HepG2 (cell line): ENCODE results near the gene MAD2L2. TPM values are rescaled to one million over a fixed set of nuclear protein-coding genes. Genes with fewer than 3 reads are reported as not detected.

Experiments
- CBX5 ChIP-seq: sonication (generic); formaldehyde crosslinking; IDR thresholded peaks from 2 replicates; pipeline ENCODE4 v1.4.0; 2020; ENCODE audit warnings: missing genetic modification reagents, borderline replicate concordance
- HOXD1 ChIP-seq: sonication (generic); formaldehyde crosslinking; IDR thresholded peaks from 2 replicates; pipeline ENCODE4 v1.5.0; 2020; ENCODE audit warnings: missing genetic modification reagents
- KLF15 ChIP-seq: sonication (generic); formaldehyde crosslinking; IDR thresholded peaks from 2 replicates; pipeline ENCODE4 v1.8.1; 2023; ENCODE audit warnings: borderline replicate concordance, mild to moderate bottlenecking, inconsistent platforms, missing genetic modification reagents, mixed read lengths
- LCORL ChIP-seq, 2 experiments: fragments of 450-650 bp in 1 of 2; sonication (generic) in 1 of 2; formaldehyde crosslinking in 1 of 2; IDR thresholded peaks; 2 replicates each; pipeline versions ENCODE4 v1.5.0 to v1.6.1; 2017 to 2020; ENCODE audit warnings: antibody characterized with exemption in 1 of 2, missing genetic modification reagents in 1 of 2
- ZNF24 ChIP-seq: fragments of 450-650 bp; IDR thresholded peaks from 2 replicates; pipeline ENCODE4 v1.6.1; 2017; ENCODE audit warnings: antibody characterized with exemption, mild to moderate bottlenecking
- ZNF670 ChIP-seq: sonication (generic); formaldehyde crosslinking; IDR thresholded peaks from 2 replicates; pipeline ENCODE4 v1.8.0; 2022; ENCODE audit warnings: mild to moderate bottlenecking, missing genetic modification reagents, borderline replicate concordance
- polyA plus RNA-seq, 8 experiments: library from polyadenylated mRNA; depleted of rRNA in 3 of 8; stranded (reverse) in 7 of 8; unstranded in 1 of 8; fragments of >200 nt; fragmentation: Illumina TruSeq in 4 of 8; extraction: Trizol in 4 of 8; gene quantifications; 2 replicates each; pipeline versions ENCODE4 v1.2.1 to v1.2.3, GENCODE V29; 2011 to 2016; ENCODE audit warnings: low read depth in 4 of 8, missing spikeins in 1 of 8, mixed read lengths in 1 of 8; ENCODE audit not compliant: insufficient read depth in 1 of 8
- total RNA-seq, 5 experiments: library from RNA; depleted of rRNA; stranded (reverse); fragments of >200 nt; fragmentation: Illumina TruSeq; extraction: Trizol; gene quantifications; 2 replicates each; pipeline ENCODE4 v1.2.3, GENCODE V29; 2016; ENCODE audit warnings: low read depth in 1 of 5
- TF ChIP-seq, protein P1 (sequence below): sonication (generic); formaldehyde crosslinking; IDR thresholded peaks from 2 replicates; pipeline ENCODE4 v1.9.0; 2021; ENCODE audit warnings: mild to moderate bottlenecking, missing genetic modification reagents
- TF ChIP-seq, protein P2 (sequence below): sonication (generic); formaldehyde crosslinking; IDR thresholded peaks from 2 replicates; pipeline ENCODE4 v1.4.0; 2020; ENCODE audit warnings: missing genetic modification reagents, borderline replicate concordance
- TF ChIP-seq, protein P3 (sequence below): sonication (generic); formaldehyde crosslinking; IDR thresholded peaks from 2 replicates; pipeline ENCODE4 v1.5.0; 2020; ENCODE audit warnings: mild to moderate bottlenecking, missing genetic modification reagents, borderline replicate concordance

MAD2L2 gene
- total and polyA plus RNA-seq, 2 of the 13 experiments (the other 11 are each of a cell fraction or from before 2014, with no cell fraction given) = 51.8 to 53.8 TPM

DNA sequence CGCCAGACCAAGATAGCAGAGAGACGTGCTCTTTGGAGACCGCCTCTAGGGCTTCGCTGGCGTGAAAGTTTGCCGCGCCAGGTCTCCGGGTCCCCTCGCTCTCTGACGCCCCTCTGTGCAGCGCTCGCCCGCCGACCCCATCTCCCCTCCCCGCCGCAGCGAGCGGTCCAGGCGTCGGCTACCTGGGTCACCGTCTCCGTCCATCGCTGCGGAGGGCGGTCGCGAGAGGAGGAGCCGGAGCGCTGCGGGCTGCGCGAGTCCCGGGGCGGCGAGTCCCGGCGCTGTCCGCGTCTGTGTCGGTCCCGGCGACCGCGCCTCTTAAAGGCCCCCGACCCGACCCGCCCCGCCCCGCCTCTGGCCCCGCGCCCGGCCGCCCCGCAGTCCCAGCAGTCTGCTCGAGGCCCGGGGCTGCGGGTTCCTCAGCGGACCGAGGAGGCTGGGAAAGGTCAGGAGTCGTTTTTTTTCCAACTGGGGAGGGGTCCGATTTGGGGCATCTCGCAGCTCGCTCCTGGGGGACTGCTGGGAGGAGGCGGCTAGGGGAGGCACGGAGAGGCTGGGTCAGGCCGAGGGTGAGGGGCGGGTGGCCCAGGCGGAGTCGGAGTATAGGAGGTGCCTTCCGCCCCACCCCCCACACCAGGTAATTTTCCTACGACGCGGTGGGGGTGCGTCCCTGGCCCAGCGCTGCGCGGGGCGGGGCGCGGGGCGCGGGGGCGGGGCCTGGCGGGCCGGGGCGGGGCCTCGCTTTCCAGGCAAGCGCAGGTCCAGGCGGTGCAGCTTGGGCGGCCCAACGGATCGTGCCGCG is 26.6 kb downstream of the MAD2L2 start, which contains the start of the genes FBXO2 and FBXO44 (continued):
- TF ChIP-seq ZNF670 (CRISPR knock-in tag) (no peak), KLF15 (CRISPR knock-in tag) (no peak), HOXD1 (CRISPR knock-in tag) (no peak), CBX5 (CRISPR knock-in tag) (no peak), LCORL (IDR thresholded peaks at IDR 0.05) (no peak), LCORL (CRISPR knock-in tag; IDR thresholded peaks at IDR 0.05) (no peak), ZNF24 (no peak)
- TF ChIP-seq, protein P1, sequence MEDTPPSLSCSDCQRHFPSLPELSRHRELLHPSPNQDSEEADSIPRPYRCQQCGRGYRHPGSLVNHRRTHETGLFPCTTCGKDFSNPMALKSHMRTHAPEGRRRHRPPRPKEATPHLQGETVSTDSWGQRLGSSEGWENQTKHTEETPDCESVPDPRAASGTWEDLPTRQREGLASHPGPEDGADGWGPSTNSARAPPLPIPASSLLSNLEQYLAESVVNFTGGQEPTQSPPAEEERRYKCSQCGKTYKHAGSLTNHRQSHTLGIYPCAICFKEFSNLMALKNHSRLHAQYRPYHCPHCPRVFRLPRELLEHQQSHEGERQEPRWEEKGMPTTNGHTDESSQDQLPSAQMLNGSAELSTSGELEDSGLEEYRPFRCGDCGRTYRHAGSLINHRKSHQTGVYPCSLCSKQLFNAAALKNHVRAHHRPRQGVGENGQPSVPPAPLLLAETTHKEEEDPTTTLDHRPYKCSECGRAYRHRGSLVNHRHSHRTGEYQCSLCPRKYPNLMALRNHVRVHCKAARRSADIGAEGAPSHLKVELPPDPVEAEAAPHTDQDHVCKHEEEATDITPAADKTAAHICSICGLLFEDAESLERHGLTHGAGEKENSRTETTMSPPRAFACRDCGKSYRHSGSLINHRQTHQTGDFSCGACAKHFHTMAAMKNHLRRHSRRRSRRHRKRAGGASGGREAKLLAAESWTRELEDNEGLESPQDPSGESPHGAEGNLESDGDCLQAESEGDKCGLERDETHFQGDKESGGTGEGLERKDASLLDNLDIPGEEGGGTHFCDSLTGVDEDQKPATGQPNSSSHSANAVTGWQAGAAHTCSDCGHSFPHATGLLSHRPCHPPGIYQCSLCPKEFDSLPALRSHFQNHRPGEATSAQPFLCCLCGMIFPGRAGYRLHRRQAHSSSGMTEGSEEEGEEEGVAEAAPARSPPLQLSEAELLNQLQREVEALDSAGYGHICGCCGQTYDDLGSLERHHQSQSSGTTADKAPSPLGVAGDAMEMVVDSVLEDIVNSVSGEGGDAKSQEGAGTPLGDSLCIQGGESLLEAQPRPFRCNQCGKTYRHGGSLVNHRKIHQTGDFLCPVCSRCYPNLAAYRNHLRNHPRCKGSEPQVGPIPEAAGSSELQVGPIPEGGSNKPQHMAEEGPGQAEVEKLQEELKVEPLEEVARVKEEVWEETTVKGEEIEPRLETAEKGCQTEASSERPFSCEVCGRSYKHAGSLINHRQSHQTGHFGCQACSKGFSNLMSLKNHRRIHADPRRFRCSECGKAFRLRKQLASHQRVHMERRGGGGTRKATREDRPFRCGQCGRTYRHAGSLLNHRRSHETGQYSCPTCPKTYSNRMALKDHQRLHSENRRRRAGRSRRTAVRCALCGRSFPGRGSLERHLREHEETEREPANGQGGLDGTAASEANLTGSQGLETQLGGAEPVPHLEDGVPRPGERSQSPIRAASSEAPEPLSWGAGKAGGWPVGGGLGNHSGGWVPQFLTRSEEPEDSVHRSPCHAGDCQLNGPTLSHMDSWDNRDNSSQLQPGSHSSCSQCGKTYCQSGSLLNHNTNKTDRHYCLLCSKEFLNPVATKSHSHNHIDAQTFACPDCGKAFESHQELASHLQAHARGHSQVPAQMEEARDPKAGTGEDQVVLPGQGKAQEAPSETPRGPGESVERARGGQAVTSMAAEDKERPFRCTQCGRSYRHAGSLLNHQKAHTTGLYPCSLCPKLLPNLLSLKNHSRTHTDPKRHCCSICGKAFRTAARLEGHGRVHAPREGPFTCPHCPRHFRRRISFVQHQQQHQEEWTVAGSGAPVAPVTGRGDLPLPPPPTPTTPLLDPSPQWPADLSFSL (CRISPR knock-in tag) = no peak; the same call in 1 of the 2 replicates
- TF ChIP-seq, protein P2, sequence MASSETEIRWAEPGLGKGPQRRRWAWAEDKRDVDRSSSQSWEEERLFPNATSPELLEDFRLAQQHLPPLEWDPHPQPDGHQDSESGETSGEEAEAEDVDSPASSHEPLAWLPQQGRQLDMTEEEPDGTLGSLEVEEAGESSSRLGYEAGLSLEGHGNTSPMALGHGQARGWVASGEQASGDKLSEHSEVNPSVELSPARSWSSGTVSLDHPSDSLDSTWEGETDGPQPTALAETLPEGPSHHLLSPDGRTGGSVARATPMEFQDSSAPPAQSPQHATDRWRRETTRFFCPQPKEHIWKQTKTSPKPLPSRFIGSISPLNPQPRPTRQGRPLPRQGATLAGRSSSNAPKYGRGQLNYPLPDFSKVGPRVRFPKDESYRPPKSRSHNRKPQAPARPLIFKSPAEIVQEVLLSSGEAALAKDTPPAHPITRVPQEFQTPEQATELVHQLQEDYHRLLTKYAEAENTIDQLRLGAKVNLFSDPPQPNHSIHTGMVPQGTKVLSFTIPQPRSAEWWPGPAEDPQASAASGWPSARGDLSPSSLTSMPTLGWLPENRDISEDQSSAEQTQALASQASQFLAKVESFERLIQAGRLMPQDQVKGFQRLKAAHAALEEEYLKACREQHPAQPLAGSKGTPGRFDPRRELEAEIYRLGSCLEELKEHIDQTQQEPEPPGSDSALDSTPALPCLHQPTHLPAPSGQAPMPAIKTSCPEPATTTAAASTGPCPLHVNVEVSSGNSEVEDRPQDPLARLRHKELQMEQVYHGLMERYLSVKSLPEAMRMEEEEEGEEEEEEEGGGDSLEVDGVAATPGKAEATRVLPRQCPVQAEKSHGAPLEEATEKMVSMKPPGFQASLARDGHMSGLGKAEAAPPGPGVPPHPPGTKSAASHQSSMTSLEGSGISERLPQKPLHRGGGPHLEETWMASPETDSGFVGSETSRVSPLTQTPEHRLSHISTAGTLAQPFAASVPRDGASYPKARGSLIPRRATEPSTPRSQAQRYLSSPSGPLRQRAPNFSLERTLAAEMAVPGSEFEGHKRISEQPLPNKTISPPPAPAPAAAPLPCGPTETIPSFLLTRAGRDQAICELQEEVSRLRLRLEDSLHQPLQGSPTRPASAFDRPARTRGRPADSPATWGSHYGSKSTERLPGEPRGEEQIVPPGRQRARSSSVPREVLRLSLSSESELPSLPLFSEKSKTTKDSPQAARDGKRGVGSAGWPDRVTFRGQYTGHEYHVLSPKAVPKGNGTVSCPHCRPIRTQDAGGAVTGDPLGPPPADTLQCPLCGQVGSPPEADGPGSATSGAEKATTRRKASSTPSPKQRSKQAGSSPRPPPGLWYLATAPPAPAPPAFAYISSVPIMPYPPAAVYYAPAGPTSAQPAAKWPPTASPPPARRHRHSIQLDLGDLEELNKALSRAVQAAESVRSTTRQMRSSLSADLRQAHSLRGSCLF (CRISPR knock-in tag) = no peak
- TF ChIP-seq, protein P3, sequence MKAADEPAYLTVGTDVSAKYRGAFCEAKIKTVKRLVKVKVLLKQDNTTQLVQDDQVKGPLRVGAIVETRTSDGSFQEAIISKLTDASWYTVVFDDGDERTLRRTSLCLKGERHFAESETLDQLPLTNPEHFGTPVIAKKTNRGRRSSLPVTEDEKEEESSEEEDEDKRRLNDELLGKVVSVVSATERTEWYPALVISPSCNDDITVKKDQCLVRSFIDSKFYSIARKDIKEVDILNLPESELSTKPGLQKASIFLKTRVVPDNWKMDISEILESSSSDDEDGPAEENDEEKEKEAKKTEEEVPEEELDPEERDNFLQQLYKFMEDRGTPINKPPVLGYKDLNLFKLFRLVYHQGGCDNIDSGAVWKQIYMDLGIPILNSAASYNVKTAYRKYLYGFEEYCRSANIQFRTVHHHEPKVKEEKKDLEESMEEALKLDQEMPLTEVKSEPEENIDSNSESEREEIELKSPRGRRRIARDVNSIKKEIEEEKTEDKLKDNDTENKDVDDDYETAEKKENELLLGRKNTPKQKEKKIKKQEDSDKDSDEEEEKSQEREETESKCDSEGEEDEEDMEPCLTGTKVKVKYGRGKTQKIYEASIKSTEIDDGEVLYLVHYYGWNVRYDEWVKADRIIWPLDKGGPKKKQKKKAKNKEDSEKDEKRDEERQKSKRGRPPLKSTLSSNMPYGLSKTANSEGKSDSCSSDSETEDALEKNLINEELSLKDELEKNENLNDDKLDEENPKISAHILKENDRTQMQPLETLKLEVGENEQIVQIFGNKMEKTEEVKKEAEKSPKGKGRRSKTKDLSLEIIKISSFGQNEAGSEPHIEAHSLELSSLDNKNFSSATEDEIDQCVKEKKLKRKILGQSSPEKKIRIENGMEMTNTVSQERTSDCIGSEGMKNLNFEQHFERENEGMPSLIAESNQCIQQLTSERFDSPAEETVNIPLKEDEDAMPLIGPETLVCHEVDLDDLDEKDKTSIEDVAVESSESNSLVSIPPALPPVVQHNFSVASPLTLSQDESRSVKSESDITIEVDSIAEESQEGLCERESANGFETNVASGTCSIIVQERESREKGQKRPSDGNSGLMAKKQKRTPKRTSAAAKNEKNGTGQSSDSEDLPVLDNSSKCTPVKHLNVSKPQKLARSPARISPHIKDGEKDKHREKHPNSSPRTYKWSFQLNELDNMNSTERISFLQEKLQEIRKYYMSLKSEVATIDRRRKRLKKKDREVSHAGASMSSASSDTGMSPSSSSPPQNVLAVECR (CRISPR knock-in tag) = peak; percentile 66; the same call in 1 of the 2 replicates
